Sigmoid colon (tissue), 7 donors: ENCODE results near the gene MIAT. TPM values are rescaled to one million over a fixed set of nuclear protein-coding genes. Genes with fewer than 3 reads are reported as not detected.

Experiments used
- DNase-seq: peaks from one replicate; pipeline ENCODE4 v3.0.0-alpha.2; 2019
- H3K27ac ChIP-seq, 4 donors: fragments of 200-600 bp; sonication (generic); one replicate each; pipeline ENCODE4 v1.5.1; 2016 to 2019; ENCODE audit warnings: mild to moderate bottlenecking in 1 of 4
- H3K27me3 ChIP-seq, 3 donors: fragments of 200-600 bp; sonication (generic); one replicate each; pipeline ENCODE4 v1.5.1; 2019; ENCODE audit warnings: mild to moderate bottlenecking in 1 of 3
- H3K36me3 ChIP-seq, 4 donors: fragments of 200-600 bp; sonication (generic); one replicate each; pipeline ENCODE4 v1.5.1; 2016 to 2019
- H3K4me1 ChIP-seq, 4 donors: fragments of 200-600 bp; sonication (generic); one replicate each; pipeline ENCODE4 v1.5.1; 2017 to 2019
- H3K4me3 ChIP-seq, 4 donors: fragments of 200-600 bp; sonication (generic); one replicate each; pipeline ENCODE4 v1.5.1; 2017 to 2019; ENCODE audit warnings: mild to moderate bottlenecking in 2 of 4, moderate library complexity in 1 of 4
- H3K9me3 ChIP-seq, 4 donors: fragments of 200-600 bp in 3 of 4; sonication (generic) in 3 of 4; one replicate each; pipeline versions ENCODE4 v1.5.1 to v1.6.1; 2013 to 2019
- EP300 ChIP-seq, 4 donors: sonication (generic); formaldehyde crosslinking; IDR thresholded peaks; one replicate each; pipeline ENCODE4 v1.6.1; 2017; ENCODE audit warnings: antibody characterized with exemption in 4 of 4
- POLR2A ChIP-seq, 2 donors: fragments of 450-650 bp; IDR thresholded peaks; one replicate each; pipeline ENCODE4 v1.6.1; 2016; ENCODE audit warnings: antibody characterized with exemption in 2 of 2, mild to moderate bottlenecking in 2 of 2, moderate library complexity in 2 of 2
- POLR2AphosphoS5 ChIP-seq, 4 donors: sonication (generic); formaldehyde crosslinking; IDR thresholded peaks; one replicate each; pipeline ENCODE4 v1.6.1; 2017; ENCODE audit warnings: antibody characterized with exemption in 4 of 4
- WGBS, 2 donors: extraction: QIAGEN DNeasy Blood & Tissue Kit; methylation state at CpG; one replicate each; pipeline ENCODE4 v1.1.7; 2013; 5-methylcytosine and 5-hydroxymethylcytosine counted together
- intact Hi-C: fragments of 100-400 bp; cut with DNase I; formaldehyde crosslinking; loops from one replicate; pipeline ENCODE4 v1.15.1; 2023
- polyA plus RNA-seq, 3 donors: library from polyadenylated mRNA; stranded (reverse); fragments of 200-250 nt; gene quantifications; one replicate each; pipeline ENCODE4 v1.2.3, GENCODE V29; 2013
- total RNA-seq, 4 donors: library from RNA; depleted of rRNA; stranded (reverse); fragments of >200 nt; gene quantifications; one replicate each; pipeline ENCODE4 v1.1.0, GENCODE V29; 2016
- TF ChIP-seq, protein P1 (sequence below), 4 experiments: fragments of 450-650 bp in 3 of 4; fragments of 200-600 bp in 1 of 4; IDR thresholded peaks; one replicate each; pipeline ENCODE4 v1.5.1; 2016 to 2019; ENCODE audit warnings: antibody characterized with exemption in 4 of 4, mild to moderate bottlenecking in 3 of 4, moderate library complexity in 2 of 4
- donor health status: healthy with polysubstance abuse.
- donor health status: Bipolar disorder and iron deficiency.
- donor health status: healthy.

The MIAT gene
- total and polyA plus RNA-seq, 7 donors: under 0.01 to 3.4 (median 1.3) TPM; not detected in 1

DNA sequence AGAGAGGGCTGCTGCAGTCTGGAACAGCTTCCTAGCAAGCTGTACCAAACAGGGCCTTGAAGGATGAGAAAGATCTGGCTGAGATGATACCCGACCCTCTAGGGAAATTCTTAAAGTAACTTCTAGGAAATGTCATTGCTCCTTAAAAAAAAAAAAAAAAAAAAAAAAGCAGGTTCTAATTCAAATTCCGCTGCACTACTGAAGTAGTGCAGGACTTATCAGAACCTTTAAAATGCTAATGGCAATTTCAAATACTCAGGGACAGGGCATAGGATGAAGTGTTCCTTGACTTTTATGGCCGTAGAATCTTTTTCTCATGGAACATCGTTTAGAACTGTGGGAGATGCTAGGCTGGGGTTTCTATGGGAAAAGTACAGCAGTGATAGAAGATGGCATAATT, 13.1 kb downstream of the MIAT start:
- H3K27ac ChIP-seq: no peak overlapping the region
- TF ChIP-seq POLR2A (IDR thresholded peaks at IDR 0.05) (no peak), POLR2AphosphoS5 (IDR thresholded peaks at IDR 0.05) (no peak)
- no peak for DNase-seq
- H3K4me3 ChIP-seq: no peak overlapping the region
- no peaks in the 10 kb centered on the region for H3K9me3 ChIP-seq
- intact Hi-C loops: no loop called here
- H3K4me1 ChIP-seq: peaks cover 0 to 28% (median 22%) of the 10 kb centered on the region in 4 donors
- 81 to 92% methylated on average over 4 of the region's 4 CpGs for WGBS, 2 donors
- H3K36me3 ChIP-seq: no peaks in the 10 kb centered on the region
- H3K27me3 ChIP-seq: no peaks in the 10 kb centered on the region

DNA sequence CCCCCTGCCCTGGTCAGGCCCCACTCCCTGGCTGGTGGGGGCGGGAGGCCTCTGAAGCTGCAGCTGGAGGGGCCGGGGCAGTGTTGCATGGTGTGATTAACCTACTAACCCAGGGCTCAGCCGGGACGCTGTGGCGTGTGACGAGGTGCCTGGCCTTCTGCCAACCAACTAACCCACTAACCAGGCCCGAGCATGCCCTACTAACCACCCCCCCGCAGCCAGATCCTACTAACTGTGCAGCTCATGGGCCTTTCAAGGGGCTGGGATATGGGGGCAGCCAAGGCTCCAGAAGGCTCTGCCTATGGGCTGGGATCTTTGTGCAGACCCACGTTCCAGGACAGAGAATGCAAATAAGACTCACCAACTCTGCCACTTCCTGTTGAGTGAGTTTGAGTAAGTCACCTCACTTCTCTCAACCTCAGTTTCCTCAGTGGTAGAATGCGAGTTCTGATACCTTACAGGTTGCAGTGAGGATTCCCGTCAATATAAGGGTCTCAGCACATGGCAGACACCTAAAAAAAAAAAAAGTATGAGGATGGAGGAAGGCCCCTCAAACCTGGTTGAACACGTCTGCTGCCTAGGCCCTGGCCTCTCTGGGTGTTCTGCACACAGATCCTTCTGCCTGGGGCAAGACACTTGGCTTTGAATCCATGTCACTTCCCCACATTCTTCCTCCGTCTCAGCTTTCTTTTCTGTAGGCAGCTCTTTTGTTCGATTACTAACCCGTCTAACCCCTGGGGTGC, 14.1 kb downstream of the MIAT start:
- no peaks in the 10 kb centered on the region for H3K36me3 ChIP-seq
- 65 to 85% methylated on average over 15 of the region's 15 CpGs for WGBS, 2 donors
- H3K27me3 ChIP-seq: no peaks in the 10 kb centered on the region
- intact Hi-C loops: no loop called here
- no peaks in the 10 kb centered on the region for H3K9me3 ChIP-seq
- peak overlapping the region; percentile 88 to 94 (median 93) for H3K27ac ChIP-seq
- peak; percentile 76 for DNase-seq
- H3K4me1 ChIP-seq: peaks cover 0 to 28% (median 22%) of the 10 kb centered on the region in 4 donors
- no peak overlapping the region for H3K4me3 ChIP-seq
- no peak for TF ChIP-seq EP300 (IDR thresholded peaks at IDR 0.05)
- TF ChIP-seq, protein P1, sequence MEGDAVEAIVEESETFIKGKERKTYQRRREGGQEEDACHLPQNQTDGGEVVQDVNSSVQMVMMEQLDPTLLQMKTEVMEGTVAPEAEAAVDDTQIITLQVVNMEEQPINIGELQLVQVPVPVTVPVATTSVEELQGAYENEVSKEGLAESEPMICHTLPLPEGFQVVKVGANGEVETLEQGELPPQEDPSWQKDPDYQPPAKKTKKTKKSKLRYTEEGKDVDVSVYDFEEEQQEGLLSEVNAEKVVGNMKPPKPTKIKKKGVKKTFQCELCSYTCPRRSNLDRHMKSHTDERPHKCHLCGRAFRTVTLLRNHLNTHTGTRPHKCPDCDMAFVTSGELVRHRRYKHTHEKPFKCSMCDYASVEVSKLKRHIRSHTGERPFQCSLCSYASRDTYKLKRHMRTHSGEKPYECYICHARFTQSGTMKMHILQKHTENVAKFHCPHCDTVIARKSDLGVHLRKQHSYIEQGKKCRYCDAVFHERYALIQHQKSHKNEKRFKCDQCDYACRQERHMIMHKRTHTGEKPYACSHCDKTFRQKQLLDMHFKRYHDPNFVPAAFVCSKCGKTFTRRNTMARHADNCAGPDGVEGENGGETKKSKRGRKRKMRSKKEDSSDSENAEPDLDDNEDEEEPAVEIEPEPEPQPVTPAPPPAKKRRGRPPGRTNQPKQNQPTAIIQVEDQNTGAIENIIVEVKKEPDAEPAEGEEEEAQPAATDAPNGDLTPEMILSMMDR (IDR thresholded peaks at IDR 0.05): no peak
- no peak for TF ChIP-seq POLR2AphosphoS5 (IDR thresholded peaks at IDR 0.05)
- no peak for TF ChIP-seq POLR2A (IDR thresholded peaks at IDR 0.05)

DNA sequence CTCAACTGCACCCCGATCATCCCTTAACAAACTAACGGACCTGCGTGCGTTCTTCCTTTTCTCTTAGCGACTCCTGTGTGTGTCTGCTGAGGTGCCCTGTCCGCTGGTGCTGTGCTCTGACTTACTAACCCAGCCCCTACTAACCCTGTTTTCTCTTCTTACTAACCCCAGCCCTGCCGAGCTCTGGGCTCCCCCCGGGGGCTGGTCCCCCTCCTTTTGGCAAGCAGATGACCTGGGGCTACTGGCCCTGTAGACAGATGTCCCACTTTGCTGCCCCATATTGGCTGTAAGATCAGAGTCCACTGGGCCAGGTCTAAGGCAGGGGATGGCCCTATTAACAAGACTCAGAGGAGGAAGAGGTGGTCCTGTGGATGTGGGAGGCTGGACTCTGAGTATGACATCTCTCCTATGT, 14.7 kb downstream of the MIAT start:
- H3K4me1 ChIP-seq: peaks cover 0 to 28% (median 22%) of the 10 kb centered on the region in 4 donors
- H3K27me3 ChIP-seq: no peaks in the 10 kb centered on the region
- 76 to 86% methylated on average over 8 of the region's 8 CpGs for WGBS, 2 donors
- peak overlapping the region; percentile 88 to 94 (median 93) for H3K27ac ChIP-seq
- TF ChIP-seq EP300 (IDR thresholded peaks at IDR 0.05) (no peak), POLR2A (IDR thresholded peaks at IDR 0.05) (no peak), POLR2AphosphoS5 (IDR thresholded peaks at IDR 0.05) (no peak)
- TF ChIP-seq, protein P1 (IDR thresholded peaks at IDR 0.05): no peak
- H3K4me3 ChIP-seq: peak overlapping the region; percentile 63 to 74 (median 70)
- no peaks in the 10 kb centered on the region for H3K36me3 ChIP-seq
- no peaks in the 10 kb centered on the region for H3K9me3 ChIP-seq
- no peak for DNase-seq
- intact Hi-C loops: no loop called here

DNA sequence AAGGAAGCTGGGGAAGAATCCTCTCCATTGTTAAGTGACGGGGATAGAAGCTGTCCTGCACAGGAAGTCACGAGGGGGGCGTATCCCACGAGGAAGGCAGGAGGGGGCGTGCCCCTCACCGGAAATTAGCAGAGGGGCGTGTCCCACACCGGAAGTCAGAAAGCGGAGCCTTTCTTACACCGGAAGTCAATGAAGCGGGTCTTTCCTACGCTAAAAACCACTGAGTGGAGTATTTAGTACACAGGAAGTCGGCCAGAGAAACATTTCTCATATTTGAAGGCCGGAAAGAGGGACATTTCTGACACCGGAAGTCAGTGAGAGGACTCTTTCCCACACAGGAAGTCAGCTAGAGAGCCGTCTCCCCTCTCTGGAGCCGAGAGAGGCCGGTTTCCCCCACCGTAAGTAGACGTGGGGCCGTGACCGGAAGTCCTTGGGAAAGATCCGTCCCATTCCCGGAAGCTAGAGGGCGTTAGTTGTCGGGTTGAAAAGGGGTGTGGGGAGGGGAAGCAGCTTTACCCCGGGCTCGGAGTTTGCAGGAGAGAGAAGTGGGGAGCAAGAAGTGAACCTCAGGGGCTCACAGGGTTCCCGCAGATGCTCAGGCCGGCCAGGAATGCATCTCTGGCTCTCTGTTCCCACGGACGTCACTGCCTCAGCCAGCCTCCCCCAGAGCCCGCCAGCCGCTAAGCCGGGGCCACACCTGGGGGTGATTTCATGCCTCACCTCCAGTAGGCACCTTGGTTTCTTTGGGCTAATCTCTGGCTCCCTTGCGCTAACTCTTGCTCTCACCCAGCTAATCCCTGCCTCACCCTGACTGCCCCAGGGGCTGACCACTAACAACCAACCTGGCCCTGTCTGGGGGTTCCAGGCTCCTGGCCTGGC, 15.4 kb downstream of the MIAT start:
- peaks cover 0 to 28% (median 22%) of the 10 kb centered on the region in 4 donors for H3K4me1 ChIP-seq
- no peaks in the 10 kb centered on the region for H3K27me3 ChIP-seq
- no peak for TF ChIP-seq POLR2A (IDR thresholded peaks at IDR 0.05)
- TF ChIP-seq, protein P1 (IDR thresholded peaks at IDR 0.05): peak in 2 of 4 experiments; percentile 46 to 56
- TF ChIP-seq POLR2AphosphoS5 (IDR thresholded peaks at IDR 0.05): peak; percentile 12 to 63 (median 49)
- TF ChIP-seq EP300 (IDR thresholded peaks at IDR 0.05): peak in 1 of 4 donors; percentile 45
- DNase-seq: peak; percentile 97
- WGBS, 2 donors: 0 to 1% methylated on average over 36 of the region's 36 CpGs
- H3K4me3 ChIP-seq: peak overlapping the region; percentile 63 to 74 (median 70)
- intact Hi-C loops: no loop called here
- H3K9me3 ChIP-seq: no peaks in the 10 kb centered on the region
- H3K27ac ChIP-seq: peak overlapping the region; percentile 88 to 94 (median 93)
- no peaks in the 10 kb centered on the region for H3K36me3 ChIP-seq

DNA sequence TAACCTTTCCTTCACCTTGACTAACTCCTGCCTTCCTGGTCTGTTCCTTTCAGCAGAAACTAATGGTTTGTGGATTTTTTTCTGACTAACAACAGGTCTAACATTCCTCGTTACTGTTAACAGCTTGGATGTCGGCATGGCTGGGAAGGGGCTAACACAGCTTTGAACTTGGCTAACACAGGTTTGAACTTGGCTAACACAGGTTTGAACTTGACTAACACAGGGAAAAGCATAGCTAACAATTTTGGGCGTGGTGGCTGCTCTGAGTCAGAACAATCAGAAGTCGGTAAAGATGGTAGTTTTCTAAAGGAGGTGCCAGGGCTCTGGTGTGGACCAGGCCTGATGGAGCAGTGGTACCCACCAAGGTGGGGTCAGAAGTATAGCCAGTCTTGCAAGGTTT, 16.1 kb downstream of the MIAT start:
- Histone ChIP-seq H3K4me1 (peaks cover 0 to 28% (median 22%) of the 10 kb centered on the region in 4 donors), H3K27ac (peak overlapping the region; percentile 88 to 94 (median 93)), H3K9me3 (no peaks in the 10 kb centered on the region), H3K27me3 (no peaks in the 10 kb centered on the region), H3K36me3 (no peaks in the 10 kb centered on the region), H3K4me3 (peak overlapping the region; percentile 63 to 74 (median 70))
- 26% methylated on average over 4 of the region's 4 CpGs for WGBS, 2 donors
- TF ChIP-seq POLR2AphosphoS5 (IDR thresholded peaks at IDR 0.05) (no peak), POLR2A (IDR thresholded peaks at IDR 0.05) (no peak), EP300 (IDR thresholded peaks at IDR 0.05) (no peak)
- TF ChIP-seq, protein P1 (IDR thresholded peaks at IDR 0.05): no peak
- intact Hi-C loops: no loop called here
- DNase-seq: no peak
